ENCODE data around the gene VWA7.
"Not testable (repeated sequence)": the region's sequence is repeated elsewhere in the genome, so short reads cannot be mapped to it uniquely, and the experiment has no call there.

Gene VWA7

GRCh38 chr6:31776989-31777666 lies at the start of gene VWA7:
VWA7 (minus strand) TSS chr6:31777328; CDS start chr6:31776779, 549 bp downstream.
- DNase-seq (ENCODE audit: low read depth in 2 of 2), result peak; percentile 19 to 37

- DNase-seq (ENCODE audit: low read depth in 2 of 2), result no peak
Observed at GRCh38 chr6:31826793-31827285, 49.7 kb upstream of the VWA7 start.

GRCh38 chr6:31825553-31825952 lies 48.4 kb upstream of the VWA7 start:
- no peak for DNase-seq (ENCODE audit: low read depth in 2 of 2)

GRCh38 chr6:31823592-31824196 lies 46.6 kb upstream of the VWA7 start:
- not testable (repeated sequence) for DNase-seq (ENCODE audit: low read depth in 2 of 2)

- peak in 1 of 2 donors; percentile 37 for DNase-seq (ENCODE audit: low read depth in 2 of 2)
Observed at GRCh38 chr6:31822036-31822821, 45.1 kb upstream of the VWA7 start.

- DNase-seq (ENCODE audit: low read depth in 2 of 2), result no peak
Observed at GRCh38 chr6:31821301-31822035, 44.3 kb upstream of the VWA7 start.

- not testable (repeated sequence) for DNase-seq (ENCODE audit: low read depth in 2 of 2)
Observed at GRCh38 chr6:31820399-31820798, 43.3 kb upstream of the VWA7 start.

- DNase-seq (ENCODE audit: low read depth in 2 of 2), result no peak
Observed at GRCh38 chr6:31819871-31820299, 42.8 kb upstream of the VWA7 start.

GRCh38 chr6:31817929-31818511 lies 40.9 kb upstream of the VWA7 start:
- DNase-seq (ENCODE audit: low read depth in 2 of 2), result not testable (repeated sequence)

GRCh38 chr6:31817133-31817928 lies 40.2 kb upstream of the VWA7 start:
- DNase-seq (ENCODE audit: low read depth in 2 of 2), result not testable (repeated sequence)

- DNase-seq (ENCODE audit: low read depth in 2 of 2), result no peak
Observed at GRCh38 chr6:31815025-31815838, 38.1 kb upstream of the VWA7 start, which contains the start of the genes HSPA1A and HSPA1L. HSPA1A (plus strand) TSS chr6:31815543; CDS start chr6:31815757, 214 bp downstream. HSPA1L (minus strand) TSS chr6:31815283; CDS start chr6:31811972, 3,311 bp downstream.

GRCh38 chr6:31814677-31815024 lies 37.5 kb upstream of the VWA7 start:
- DNase-seq (ENCODE audit: low read depth in 2 of 2), result no peak

- DNase-seq (ENCODE audit: low read depth in 2 of 2), result no peak
Observed at GRCh38 chr6:31813465-31813849, 36.3 kb upstream of the VWA7 start.

GRCh38 chr6:31811645-31812044 lies 34.5 kb upstream of the VWA7 start:
- DNase-seq (ENCODE audit: low read depth in 2 of 2), result no peak

- DNase-seq (ENCODE audit: low read depth in 2 of 2), result not testable (repeated sequence)
Observed at GRCh38 chr6:31808599-31808998, 31.5 kb upstream of the VWA7 start.

- DNase-seq (ENCODE audit: low read depth in 2 of 2), result peak; percentile 92 to 95
Observed at GRCh38 chr6:31806470-31807272, 29.5 kb upstream of the VWA7 start, which contains the start of gene LSM2. LSM2 (minus strand) TSS chr6:31806966; CDS start chr6:31806757, 209 bp downstream.

GRCh38 chr6:31805939-31806469 lies 28.9 kb upstream of the VWA7 start:
- no peak for DNase-seq (ENCODE audit: low read depth in 2 of 2)
